HG03159 (cell line): ENCODE data around the gene CHST8.

Experiments used
- ATAC-seq: cut with Tn5 transposase; IDR thresholded peaks from one replicate; pipeline ENCODE4 v1.9.1; 2021; ENCODE audit warnings: mild to moderate bottlenecking, moderate library complexity; ENCODE audit not compliant: unreplicated experiment

CHST8 gene

GRCh38 chr19:33673258-33673875 lies 51.6 kb downstream of the CHST8 start:
- no peak for ATAC-seq

GRCh38 chr19:33673996-33674625 lies 52.4 kb downstream of the CHST8 start:
- no peak for ATAC-seq

GRCh38 chr19:33674626-33675367 lies 53.0 kb downstream of the CHST8 start:
- no peak for ATAC-seq

GRCh38 chr19:33675501-33676124 lies 53.9 kb downstream of the CHST8 start:
- ATAC-seq, result no peak

DNA sequence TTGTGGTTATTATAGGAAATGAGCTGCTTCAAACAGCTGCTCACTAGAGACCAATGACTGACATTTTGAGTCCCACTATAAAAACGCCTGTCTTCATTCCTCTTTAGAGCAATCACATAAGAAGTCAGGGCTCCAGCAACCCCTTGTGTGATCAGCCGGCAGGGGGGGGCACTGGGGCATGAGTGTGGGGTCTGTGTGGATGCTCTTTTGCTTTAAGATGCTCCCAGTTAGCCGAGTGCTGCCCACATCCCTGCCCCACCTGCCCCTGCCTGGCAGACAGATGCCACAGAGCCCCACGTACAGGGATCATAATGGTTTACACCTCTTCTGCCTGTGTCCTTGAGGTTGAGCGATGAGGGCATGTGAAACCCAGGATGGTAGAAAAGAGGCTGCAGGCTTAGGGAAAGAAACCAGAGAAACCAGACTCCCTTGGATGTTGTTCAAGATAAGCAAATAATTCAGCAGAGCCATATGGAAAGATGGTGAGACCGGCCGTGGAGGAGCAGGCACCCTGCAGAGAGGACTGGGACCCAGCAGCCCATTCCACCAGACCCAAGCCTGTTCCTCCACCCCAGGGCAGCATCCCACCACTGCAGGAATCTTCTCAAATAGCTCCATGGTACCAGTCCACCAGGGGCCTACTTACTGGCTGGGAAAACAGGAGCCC lies 55.4 kb downstream of the CHST8 start:
- ATAC-seq, result no peak

GRCh38 chr19:33677745-33678426 lies 56.1 kb downstream of the CHST8 start:
- ATAC-seq, result no peak

- no peak for ATAC-seq
Measured at GRCh38 chr19:33678796-33679585, 57.2 kb downstream of the CHST8 start.

DNA sequence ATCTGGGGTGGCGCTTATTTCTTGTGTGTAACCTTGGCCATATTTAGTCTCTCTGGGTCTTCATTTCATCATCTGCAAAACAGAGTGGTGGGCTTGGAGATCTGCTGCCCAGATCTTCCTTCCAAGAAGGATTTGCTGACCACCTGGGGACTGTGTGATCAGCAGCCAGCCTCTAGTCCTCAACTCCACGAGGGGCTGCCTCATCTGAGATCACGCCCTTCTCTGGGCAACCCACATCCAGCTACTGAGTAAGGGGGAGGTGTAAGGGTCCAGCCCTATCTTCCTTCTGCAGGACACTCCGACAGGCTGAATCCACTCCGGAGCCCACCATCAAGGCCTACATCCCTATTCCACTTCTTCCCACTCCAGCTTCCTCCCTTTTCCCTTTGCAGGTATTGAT lies 57.9 kb downstream of the CHST8 start:
- no peak for ATAC-seq

GRCh38 chr19:33681081-33681680 lies 59.4 kb downstream of the CHST8 start:
- ATAC-seq, result no peak

DNA sequence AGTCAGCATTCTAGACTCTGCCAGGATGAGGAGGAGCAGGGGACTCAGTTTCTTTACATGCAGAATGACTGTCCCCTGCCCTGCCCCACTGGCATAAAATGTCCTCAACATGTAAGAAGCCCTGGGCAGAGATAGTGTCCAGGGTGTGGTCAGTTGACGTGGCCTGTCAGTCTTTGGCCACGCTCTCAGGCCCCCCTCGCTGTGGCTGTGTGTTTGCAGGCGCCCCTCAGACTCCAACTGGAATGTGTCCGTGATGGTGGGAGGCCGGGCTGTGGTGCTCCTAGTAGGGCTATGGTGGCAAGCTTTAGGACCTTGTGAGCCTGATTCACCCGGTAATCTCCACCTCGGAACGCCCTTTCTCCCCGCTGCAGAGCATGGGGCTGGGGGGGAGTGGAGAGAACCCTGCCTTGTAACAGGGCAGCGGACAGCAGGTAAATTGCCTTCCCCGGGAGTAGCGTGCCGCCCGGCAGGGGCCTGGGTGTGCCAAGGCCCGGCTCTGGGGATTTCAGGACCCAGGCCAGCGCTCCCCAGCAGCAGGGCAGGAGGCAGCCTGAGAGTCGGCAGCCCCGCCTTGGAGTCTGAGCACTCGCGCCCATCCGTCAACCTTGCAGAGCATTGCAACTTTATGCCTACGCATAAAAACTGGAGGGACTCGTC lies 62.3 kb downstream of the CHST8 start:
- no peak for ATAC-seq

GRCh38 chr19:33684538-33685232 lies 62.9 kb downstream of the CHST8 start:
- ATAC-seq, result no peak

DNA sequence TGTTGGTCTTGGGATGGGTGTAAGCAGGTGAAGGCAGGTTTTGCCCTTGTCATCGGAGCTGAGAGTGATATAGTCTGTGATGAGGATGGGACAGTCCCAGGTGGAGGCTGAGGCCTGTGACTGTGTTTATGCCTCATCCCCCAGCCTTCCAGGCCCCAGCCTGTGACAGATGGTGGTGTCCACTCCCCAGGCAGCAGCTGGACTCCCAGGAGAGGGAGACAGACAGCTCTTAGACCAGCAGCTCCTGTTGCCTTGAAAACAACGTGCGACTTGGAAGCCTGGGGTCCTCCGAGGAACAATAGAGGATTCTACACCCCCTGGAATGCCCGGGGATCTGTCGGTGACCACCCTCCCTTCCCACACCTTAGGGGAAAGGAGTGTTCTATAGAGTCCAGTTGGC lies 63.8 kb downstream of the CHST8 start:
- no peak for ATAC-seq

- ATAC-seq, result no peak
Measured at GRCh38 chr19:33686262-33686661, 64.5 kb downstream of the CHST8 start.

- no peak for ATAC-seq
Measured at GRCh38 chr19:33686687-33687480, 65.1 kb downstream of the CHST8 start.

GRCh38 chr19:33687481-33688170 lies 65.9 kb downstream of the CHST8 start:
- no peak for ATAC-seq

DNA sequence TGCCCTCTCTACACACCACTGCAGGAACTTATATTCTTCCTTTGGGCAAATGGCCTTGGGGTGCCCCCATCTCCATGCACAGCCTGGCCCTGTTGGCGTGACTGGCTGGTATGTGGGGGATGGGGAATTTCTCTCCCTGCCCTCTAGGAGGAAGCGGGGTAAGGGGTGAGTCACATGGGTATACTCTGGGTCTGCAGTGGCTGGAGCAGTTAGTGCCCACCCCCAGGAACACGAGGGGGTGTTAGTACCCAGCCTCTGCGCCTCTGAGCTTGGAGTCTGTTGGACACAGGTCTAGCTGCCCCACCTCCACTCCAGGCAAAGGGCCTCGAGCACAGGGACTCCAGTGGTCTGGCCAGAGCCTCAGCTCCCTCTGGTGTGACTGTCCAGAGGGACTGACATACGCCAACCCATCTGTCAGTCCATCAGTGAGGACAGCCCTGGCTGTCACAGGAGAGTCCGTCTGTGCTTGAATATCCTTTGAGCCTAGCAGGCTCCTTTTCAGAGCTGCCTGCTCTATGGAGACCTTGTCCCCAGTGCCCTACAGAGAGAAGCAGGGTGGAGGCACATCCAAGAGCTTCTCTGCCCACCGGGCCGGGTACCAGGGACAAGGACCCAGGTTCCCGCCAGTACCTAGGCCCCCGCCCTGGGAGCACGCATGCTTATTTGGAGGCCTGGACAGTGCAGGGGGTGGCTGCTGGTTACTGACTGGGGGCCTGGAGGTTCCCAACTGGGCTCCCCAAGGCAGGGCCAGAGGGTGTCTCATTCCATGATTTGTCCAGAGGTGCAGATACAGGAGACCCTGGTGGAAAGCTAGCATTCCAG lies 66.6 kb downstream of the CHST8 start:
- no peak for ATAC-seq
